ENCODE measurements around the gene ADAMTS14.
A peak's percentile ranks its signal among the peaks of the same experiment; 100 is the strongest.
"Not testable (repeated sequence)": the region's sequence is repeated elsewhere in the genome, so short reads cannot be mapped to it uniquely, and the experiment has no call there.

The ADAMTS14 gene

GRCh38 chr10:70629338-70629737 is 43.0 kb upstream of the ADAMTS14 start:
- Histone ChIP-seq H3K4me3 (ENCODE audit: severe bottlenecking) (no peak overlapping the region), H3K4me1 (ENCODE audit: insufficient read depth, poor library complexity, severe bottlenecking) (peaks cover 7% of the 10 kb centered on the region), H3K27me3 (ENCODE audit: insufficient read depth, poor library complexity, severe bottlenecking) (no peaks in the 10 kb centered on the region), H3K27ac (ENCODE audit: poor library complexity, severe bottlenecking) (no peak overlapping the region), H3K9me3 (ENCODE audit: severe bottlenecking) (peaks cover 4% of the 10 kb centered on the region), H3K36me3 (ENCODE audit: low read depth) (no peaks in the 10 kb centered on the region)
- DNase-seq (ENCODE audit: low spot score) (no peak), ATAC-seq (ENCODE audit: low read depth) (no peak)
- no peak for TF ChIP-seq CTCF (IDR thresholded peaks at IDR 0.05; ENCODE audit: poor library complexity, severe bottlenecking)

GRCh38 chr10:70631735-70632134 is 40.6 kb upstream of the ADAMTS14 start:
- ATAC-seq (ENCODE audit: low read depth); H3K27me3 ChIP-seq (ENCODE audit: insufficient read depth, poor library complexity, severe bottlenecking); H3K27ac ChIP-seq (ENCODE audit: poor library complexity, severe bottlenecking); H3K36me3 ChIP-seq (ENCODE audit: low read depth); H3K4me3 ChIP-seq (ENCODE audit: severe bottlenecking); DNase-seq (ENCODE audit: low spot score); H3K9me3 ChIP-seq (ENCODE audit: severe bottlenecking): not testable (repeated sequence)
- peaks cover 15% of the 10 kb centered on the region for H3K4me1 ChIP-seq (ENCODE audit: insufficient read depth, poor library complexity, severe bottlenecking)

- Histone ChIP-seq H3K4me1 (ENCODE audit: insufficient read depth, poor library complexity, severe bottlenecking) (peaks cover 15% of the 10 kb centered on the region), H3K9me3 (ENCODE audit: severe bottlenecking) (no peaks in the 10 kb centered on the region), H3K27ac (ENCODE audit: poor library complexity, severe bottlenecking) (peak overlapping the region; percentile 34), H3K27me3 (ENCODE audit: insufficient read depth, poor library complexity, severe bottlenecking) (no peaks in the 10 kb centered on the region), H3K36me3 (ENCODE audit: low read depth) (no peaks in the 10 kb centered on the region), H3K4me3 (ENCODE audit: severe bottlenecking) (no peak overlapping the region)
- ATAC-seq (ENCODE audit: low read depth) (peak; percentile 100), DNase-seq (ENCODE audit: low spot score) (no peak)
- TF ChIP-seq CTCF (IDR thresholded peaks at IDR 0.05; ENCODE audit: poor library complexity, severe bottlenecking): no peak
Measured at GRCh38 chr10:70634011-70634410, 38.3 kb upstream of the ADAMTS14 start.

GRCh38 chr10:70634515-70634914 is 37.8 kb upstream of the ADAMTS14 start:
- not testable (repeated sequence) for H3K36me3 ChIP-seq (ENCODE audit: low read depth); H3K27me3 ChIP-seq (ENCODE audit: insufficient read depth, poor library complexity, severe bottlenecking); H3K9me3 ChIP-seq (ENCODE audit: severe bottlenecking); H3K4me3 ChIP-seq (ENCODE audit: severe bottlenecking); ATAC-seq (ENCODE audit: low read depth); DNase-seq (ENCODE audit: low spot score)
- H3K4me1 ChIP-seq (ENCODE audit: insufficient read depth, poor library complexity, severe bottlenecking): peaks cover 15% of the 10 kb centered on the region
- H3K27ac ChIP-seq (ENCODE audit: poor library complexity, severe bottlenecking): peak overlapping the region; percentile 34

GRCh38 chr10:70639640-70640383 is 32.5 kb upstream of the ADAMTS14 start:
- H3K27me3 ChIP-seq (ENCODE audit: insufficient read depth, poor library complexity, severe bottlenecking); ATAC-seq (ENCODE audit: low read depth): not testable (repeated sequence)

GRCh38 chr10:70643272-70643671 is 29.0 kb upstream of the ADAMTS14 start:
- H3K27me3 ChIP-seq (ENCODE audit: insufficient read depth, poor library complexity, severe bottlenecking); H3K9me3 ChIP-seq (ENCODE audit: severe bottlenecking); H3K4me3 ChIP-seq (ENCODE audit: severe bottlenecking); H3K27ac ChIP-seq (ENCODE audit: poor library complexity, severe bottlenecking); ATAC-seq (ENCODE audit: low read depth); H3K36me3 ChIP-seq (ENCODE audit: low read depth); H3K4me1 ChIP-seq (ENCODE audit: insufficient read depth, poor library complexity, severe bottlenecking); DNase-seq (ENCODE audit: low spot score): not testable (repeated sequence)

More at GRCh38 chr10:70639640-70640383, 32.5 kb upstream of the ADAMTS14 start:
- not testable (repeated sequence) for H3K4me1 ChIP-seq (ENCODE audit: insufficient read depth, poor library complexity, severe bottlenecking); H3K36me3 ChIP-seq (ENCODE audit: low read depth); H3K4me3 ChIP-seq (ENCODE audit: severe bottlenecking); DNase-seq (ENCODE audit: low spot score); H3K27ac ChIP-seq (ENCODE audit: poor library complexity, severe bottlenecking); H3K9me3 ChIP-seq (ENCODE audit: severe bottlenecking)

GRCh38 chr10:70644959-70645358 is 27.3 kb upstream of the ADAMTS14 start:
- H3K9me3 ChIP-seq (ENCODE audit: severe bottlenecking); H3K36me3 ChIP-seq (ENCODE audit: low read depth); H3K4me1 ChIP-seq (ENCODE audit: insufficient read depth, poor library complexity, severe bottlenecking); H3K27ac ChIP-seq (ENCODE audit: poor library complexity, severe bottlenecking); H3K27me3 ChIP-seq (ENCODE audit: insufficient read depth, poor library complexity, severe bottlenecking); H3K4me3 ChIP-seq (ENCODE audit: severe bottlenecking); DNase-seq (ENCODE audit: low spot score); ATAC-seq (ENCODE audit: low read depth): not testable (repeated sequence)

Data from RWPE2 (cell line).